GM18858 (cell line): ENCODE data around the gene KANK2.

Source experiments
- ATAC-seq: cut with Tn5 transposase; IDR thresholded peaks from one replicate; pipeline ENCODE4 v1.9.1; 2021; ENCODE audit not compliant: unreplicated experiment

Gene KANK2

GRCh38 chr19:11226716-11227166, 29.4 kb upstream of the KANK2 start:
- ATAC-seq: no peak

DNA sequence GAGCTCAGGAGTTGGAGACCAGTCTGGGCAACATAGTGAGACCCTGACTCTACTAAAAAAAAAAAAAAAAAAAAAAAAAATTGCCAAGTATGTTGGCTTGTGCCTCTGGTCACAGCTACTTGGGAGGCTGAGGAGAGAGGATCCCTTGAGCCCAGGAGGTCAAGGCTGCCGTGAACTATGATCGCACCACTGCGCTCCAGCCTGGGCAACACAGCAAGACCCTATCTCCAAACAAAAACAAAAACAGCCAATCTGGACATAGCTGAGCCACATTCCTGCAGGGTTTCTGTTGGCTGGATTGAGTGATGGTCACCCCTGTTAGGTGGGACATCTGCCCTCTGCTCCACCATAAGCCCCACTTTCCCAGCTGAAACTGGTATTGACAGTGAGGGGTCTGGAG, 28.5 kb upstream of the KANK2 start:
- no peak for ATAC-seq

DNA sequence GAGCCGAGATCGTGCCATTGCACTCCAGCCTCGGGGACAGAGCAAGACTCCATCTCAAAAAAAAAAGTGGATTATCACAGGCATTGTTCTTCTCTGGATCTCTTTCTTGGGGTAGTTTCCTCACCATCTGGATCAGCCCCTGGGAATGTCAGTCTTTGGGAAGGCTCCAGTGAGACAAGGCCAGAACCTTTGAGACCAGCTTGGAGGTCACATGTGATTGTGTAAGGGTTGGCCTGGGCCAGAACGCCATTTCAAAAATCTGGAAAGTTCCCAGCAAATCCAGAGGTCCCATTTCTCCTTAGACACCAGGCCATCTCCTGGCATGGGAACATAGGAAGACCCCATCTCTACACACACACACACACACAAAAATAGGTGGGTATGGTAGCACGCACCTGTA, 27.8 kb upstream of the KANK2 start:
- no peak for ATAC-seq

- no peak for ATAC-seq
These were observed 27.1 kb upstream of the KANK2 start for GRCh38 chr19:11224429-11224828.

- ATAC-seq: no peak
These were observed 25.9 kb upstream of the KANK2 start for GRCh38 chr19:11223200-11223599.

DNA sequence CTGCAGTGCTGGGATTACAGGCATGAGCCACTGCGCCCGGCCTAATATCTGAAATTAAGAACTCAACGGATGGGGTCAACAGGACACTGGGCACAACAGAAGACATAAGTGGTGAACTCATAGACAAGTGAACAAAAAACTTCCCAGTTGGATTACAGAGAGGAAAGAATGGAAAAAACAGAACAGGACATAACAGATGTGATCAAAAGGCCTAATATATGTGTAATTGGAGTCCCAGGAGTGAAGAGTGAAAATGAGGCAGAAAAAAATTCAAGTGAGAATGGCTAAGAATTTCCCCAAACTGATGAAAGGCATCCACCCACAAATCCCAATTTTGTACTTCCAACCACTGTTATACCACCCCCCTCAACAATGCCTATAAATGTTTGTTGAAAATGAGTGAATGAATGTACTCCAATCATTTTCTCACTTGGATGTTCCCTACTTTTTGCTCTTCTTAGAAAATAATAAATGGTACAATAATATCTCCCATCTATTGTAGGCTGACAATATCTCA, 23.8 kb upstream of the KANK2 start:
- no peak for ATAC-seq

GRCh38 chr19:11214387-11214786, 17.0 kb upstream of the KANK2 start:
- ATAC-seq: no peak

- ATAC-seq: no peak
These were observed 13.2 kb upstream of the KANK2 start for GRCh38 chr19:11210656-11210928.

- ATAC-seq: no peak
These were observed 12.7 kb upstream of the KANK2 start for GRCh38 chr19:11209839-11210655.

DNA sequence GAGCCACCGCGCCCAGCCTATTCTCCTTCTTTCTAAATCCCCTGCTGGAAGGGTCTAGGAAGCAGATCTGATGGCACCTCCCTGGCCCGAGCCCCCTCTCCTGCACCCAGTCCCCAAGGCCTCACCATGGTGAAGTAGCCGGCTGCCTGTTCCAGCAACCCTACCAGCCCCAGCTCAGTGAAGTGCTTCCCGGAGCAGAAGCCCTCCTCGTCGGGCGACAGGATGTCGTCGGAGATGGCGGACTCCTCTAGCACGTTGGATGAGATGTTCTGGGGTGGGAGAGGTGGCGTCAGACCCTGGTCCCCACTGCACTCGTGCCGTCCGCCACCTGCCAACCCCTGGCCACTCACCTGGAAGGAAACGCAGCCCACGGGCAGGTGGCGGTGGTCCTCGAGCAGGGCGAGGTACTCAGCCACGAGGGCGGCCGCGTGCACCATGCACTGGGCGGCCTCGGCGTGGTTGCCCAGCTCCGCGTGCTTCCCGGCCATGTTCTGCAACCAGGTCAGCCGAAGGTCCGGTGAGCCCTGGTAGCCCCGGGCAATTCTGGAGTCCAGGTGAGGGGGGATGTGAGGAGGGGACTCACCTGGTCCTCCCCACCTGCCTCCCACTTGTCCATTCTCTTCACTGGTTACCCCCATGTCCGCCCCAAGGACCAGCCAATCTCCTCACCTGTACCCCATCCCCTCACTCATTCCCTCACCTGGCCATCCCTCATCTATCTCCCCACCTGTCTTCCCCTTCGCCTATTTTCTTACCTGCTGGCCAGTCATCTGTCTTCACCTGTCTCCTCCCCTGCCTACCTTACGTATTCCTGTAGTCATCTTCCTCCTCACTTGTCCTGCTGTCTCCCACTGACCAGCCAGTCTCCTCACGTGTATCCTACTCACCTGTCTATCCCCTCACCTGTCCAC, 11.5 kb upstream of the KANK2 start:
- ATAC-seq: no peak

- ATAC-seq: no peak
These were observed 8.7 kb upstream of the KANK2 start for GRCh38 chr19:11205939-11206570.

GRCh38 chr19:11204943-11205349, 7.6 kb upstream of the KANK2 start:
- no peak for ATAC-seq

DNA sequence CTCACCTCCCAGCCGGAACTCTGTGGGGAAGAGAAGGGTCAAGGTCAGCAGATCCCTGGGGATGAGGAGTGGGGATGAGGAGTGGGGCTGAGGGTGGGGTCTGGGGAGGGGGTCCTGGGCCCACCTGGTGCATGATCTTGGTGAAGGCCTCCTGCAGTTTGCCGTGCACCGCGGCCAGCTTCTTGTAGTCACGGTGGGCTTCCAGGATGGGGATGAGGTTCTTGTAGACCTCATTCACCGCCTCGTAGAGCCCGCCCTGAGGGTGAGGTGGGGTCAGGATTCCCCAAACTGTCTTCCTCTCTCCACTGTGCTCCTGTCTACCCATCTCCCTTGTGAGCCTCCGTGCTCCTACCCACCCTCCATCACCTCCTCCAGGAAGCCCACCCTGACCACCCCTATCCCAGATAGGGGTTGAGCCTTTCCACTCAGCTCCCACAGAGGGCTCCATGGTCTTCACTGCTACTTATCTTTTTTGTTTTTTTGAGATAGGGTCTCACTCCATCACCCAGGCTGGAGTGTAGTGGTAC, 6.8 kb upstream of the KANK2 start:
- no peak for ATAC-seq

DNA sequence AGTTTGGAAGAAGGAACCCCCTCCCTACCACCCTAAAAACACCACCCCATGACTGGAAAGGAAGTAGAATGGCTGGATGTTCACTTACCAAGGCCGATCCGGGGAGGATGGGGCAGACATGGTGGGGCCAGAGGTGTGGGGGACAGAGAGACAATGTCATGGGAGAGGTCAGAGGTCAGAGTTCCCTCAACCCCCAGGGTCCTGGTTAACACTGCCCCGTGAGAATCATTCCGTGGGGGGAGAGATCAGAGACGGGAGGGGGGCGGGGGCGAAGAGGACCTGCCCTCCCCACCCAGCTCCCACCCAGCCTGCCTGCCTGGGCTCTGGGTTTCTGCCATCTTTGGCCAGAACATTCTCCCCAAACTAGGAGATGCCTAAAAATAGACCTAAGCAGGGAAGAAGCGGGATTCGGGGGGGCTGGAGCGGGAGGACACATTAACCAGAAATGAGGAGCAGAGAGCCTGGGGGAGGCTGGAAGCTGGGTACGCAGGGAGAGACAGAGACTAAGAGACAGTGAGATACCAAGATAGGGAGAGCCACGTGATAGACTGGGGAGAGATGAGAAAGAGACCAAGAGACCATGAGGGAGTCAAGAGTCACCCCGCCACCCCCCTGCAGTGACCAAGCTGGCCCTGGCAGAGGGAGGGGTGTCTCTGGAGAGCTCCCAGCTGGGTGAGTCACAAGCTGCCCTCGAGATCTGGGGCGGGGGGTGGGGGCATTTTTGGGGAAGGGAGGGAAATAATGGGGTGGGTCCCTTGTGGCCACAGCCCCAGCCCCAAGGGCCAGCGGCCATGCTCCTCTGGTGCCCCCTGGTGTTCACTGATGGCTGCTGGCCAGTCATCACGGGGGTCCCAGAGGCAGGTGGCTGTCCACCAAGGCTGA, 6.1 kb upstream of the KANK2 start:
- ATAC-seq: no peak

GRCh38 chr19:11202488-11203193, 5.3 kb upstream of the KANK2 start:
- no peak for ATAC-seq

DNA sequence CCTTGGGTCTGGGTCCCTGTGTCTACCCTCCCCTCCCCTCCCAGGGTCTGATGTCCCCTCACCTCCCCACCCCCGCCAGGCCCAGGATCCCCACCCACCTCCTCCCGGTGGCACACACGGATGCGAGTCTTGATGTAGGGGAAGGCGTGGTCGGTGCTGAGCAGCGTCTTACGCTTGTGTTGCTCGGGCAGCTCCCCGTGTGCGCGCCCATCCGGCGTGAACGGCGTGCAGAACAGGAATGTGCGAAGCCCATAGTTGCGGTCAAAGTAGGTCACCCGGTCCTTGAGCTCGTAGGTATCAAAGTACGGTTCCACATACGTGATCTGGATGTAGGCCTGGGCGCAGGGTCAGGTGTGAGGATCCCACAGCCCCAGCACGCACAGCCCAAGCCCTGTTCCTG, 4.4 kb upstream of the KANK2 start:
- ATAC-seq: no peak

DNA sequence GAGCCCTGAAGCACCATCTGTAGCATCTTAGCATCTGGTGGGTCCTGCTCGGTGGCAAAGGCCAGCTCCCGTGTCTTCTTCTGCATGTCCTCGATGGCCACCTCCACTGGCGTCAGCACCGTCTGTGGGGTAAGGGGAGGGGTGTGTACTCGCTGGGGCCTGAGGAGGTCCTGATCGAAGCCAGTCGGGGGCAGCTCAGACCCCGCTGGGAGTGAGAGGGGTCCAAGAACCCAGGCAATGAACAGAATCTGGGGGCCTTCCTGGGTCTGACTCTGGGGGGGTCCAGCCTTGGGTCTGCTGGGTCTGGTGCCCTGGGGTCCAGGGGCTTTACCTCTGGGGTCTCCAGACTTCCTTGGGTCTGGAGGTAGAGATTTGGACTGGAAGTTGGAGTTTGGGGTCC, 3.6 kb upstream of the KANK2 start:
- ATAC-seq: no peak

DNA sequence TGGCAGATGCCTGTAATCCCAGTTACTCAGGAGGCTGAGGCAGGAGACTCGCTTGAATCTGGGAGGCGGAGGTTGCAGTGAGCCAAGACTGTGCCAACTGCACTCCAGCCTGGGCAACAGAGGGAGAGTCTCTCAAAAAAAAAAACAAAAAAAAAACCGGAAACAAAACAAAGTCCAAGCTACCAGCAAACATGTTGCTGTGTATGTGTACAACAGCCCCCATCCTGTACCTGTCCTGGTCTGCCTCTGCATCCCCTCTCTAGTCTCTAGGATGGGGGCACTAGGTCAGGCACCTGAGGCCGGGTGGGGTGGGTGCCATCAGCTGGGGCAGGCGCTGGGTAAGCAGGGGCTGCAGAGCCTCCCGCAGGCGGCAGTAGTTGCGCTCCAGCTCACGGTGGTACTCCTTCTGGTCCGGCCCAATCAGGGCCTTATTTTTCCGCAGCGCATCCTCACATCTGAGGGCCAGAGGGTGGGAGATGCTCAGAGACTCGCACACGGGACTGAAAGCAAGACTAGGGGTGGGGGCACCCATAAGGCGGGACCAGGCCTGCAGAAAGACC, 2.8 kb upstream of the KANK2 start:
- no peak for ATAC-seq

DNA sequence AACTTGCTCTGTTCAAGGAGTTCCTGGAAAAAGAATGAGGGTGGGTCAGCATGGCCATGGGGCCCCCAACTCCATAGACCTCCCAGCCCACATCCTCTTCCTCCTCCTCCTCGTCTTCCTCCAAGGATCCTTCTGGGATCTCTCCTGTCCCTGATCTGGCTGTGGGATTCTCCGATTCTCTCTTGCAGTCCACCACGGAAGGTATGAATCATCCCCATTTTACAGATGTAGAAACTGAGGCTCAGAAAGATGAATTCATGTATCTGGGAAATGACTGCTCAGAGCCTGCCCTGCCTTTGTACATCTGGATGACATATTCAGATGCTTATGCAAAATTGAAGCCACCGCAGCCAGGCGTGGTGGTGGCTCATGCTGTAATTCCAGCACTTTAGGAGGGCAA, 2.2 kb upstream of the KANK2 start:
- ATAC-seq: no peak
